Upper lobe of left lung (tissue), 6 donors: Measurements from ENCODE around the gene CYP2R1. TPM values are rescaled to one million over a fixed set of nuclear protein-coding genes. Genes with fewer than 3 reads are reported as not detected.

ENCODE experiments used
- ATAC-seq, 2 donors: fragments of 200-7000 bp; cut with Tn5 transposase; one replicate each; pipeline ENCODE4 v1.9.1; 2022; ENCODE audit warnings: mild to moderate bottlenecking in 2 of 2, moderate library complexity in 2 of 2; ENCODE audit not compliant: low FRiP score in 2 of 2
- DNase-seq, 2 donors: peaks; one replicate each; pipeline ENCODE4 v3.0.0-alpha.2; 2019 to 2020
- H3K27ac ChIP-seq, 4 donors: fragments of 200-600 bp; sonication (generic); one replicate each; pipeline ENCODE4 v1.5.1; 2016 to 2019
- H3K27me3 ChIP-seq, 4 donors: fragments of 200-600 bp; sonication (generic); one replicate each; pipeline ENCODE4 v1.5.1; 2017 to 2019
- H3K36me3 ChIP-seq, 4 donors: fragments of 200-600 bp; sonication (generic); one replicate each; pipeline ENCODE4 v1.5.1; 2016 to 2019
- H3K4me1 ChIP-seq, 4 donors: fragments of 200-600 bp; sonication (generic); one replicate each; pipeline ENCODE4 v1.5.1; 2018 to 2019
- H3K4me3 ChIP-seq, 4 donors: fragments of 200-600 bp; sonication (generic); one replicate each; pipeline ENCODE4 v1.5.1; 2017 to 2019; ENCODE audit warnings: mild to moderate bottlenecking in 2 of 4, moderate library complexity in 1 of 4
- H3K9me3 ChIP-seq, 4 donors: fragments of 200-600 bp; sonication (generic); one replicate each; pipeline ENCODE4 v1.5.1; 2018 to 2019
- CTCF ChIP-seq, 6 experiments: fragments of 450-650 bp in 4 of 6; fragments of 200-600 bp in 2 of 6; sonication (generic) in 2 of 6; IDR thresholded peaks; one replicate each; pipeline ENCODE4 v1.5.1; 2016 to 2019; ENCODE audit warnings: antibody characterized with exemption in 6 of 6
- EP300 ChIP-seq, 4 donors: sonication (generic); formaldehyde crosslinking; IDR thresholded peaks; one replicate each; pipeline ENCODE4 v1.5.1; 2017; ENCODE audit warnings: antibody characterized with exemption in 4 of 4, control low read depth in 2 of 4
- POLR2A ChIP-seq, 4 donors: fragments of 450-650 bp; IDR thresholded peaks; one replicate each; pipeline ENCODE4 v1.5.1; 2016 to 2017; ENCODE audit warnings: antibody characterized with exemption in 4 of 4, mild to moderate bottlenecking in 2 of 4
- POLR2AphosphoS5 ChIP-seq, 2 donors: sonication (generic); formaldehyde crosslinking; IDR thresholded peaks; one replicate each; pipeline ENCODE4 v1.5.1; 2017; ENCODE audit warnings: antibody characterized with exemption in 2 of 2
- WGBS, 2 donors: methylation state at CpG; one replicate each; pipeline ENCODE4 v1.1.5; 2017 to 2018; 5-methylcytosine and 5-hydroxymethylcytosine counted together
- total RNA-seq, 6 donors: library from RNA; depleted of rRNA in 4 of 6; stranded (reverse); fragments of >200 nt in 4 of 6; gene quantifications; one replicate each; pipeline versions ENCODE4 v1.1.0 to v1.2.1, GENCODE V29; 2016 to 2021
- donor health status: DM: no; HTN: no; CAD: no; lungs with moderate emphysema.
- donor health status: DM: no; HTN: yes; CAD: no; lungs with severe emphysema.

CYP2R1 gene
- total RNA-seq, 6 donors from 2014 or later, result 11.5 to 49.2 (median 16.5) TPM

- no peaks in the 10 kb centered on the region for H3K4me1 ChIP-seq
- DNase-seq, result no peak
- no peak for ATAC-seq
- H3K36me3 ChIP-seq, result no peaks in the 10 kb centered on the region
- H3K27ac ChIP-seq, result no peak overlapping the region
- H3K9me3 ChIP-seq, result peaks cover 0 to 5% (median 0%) of the 10 kb centered on the region in 4 donors
- no peaks in the 10 kb centered on the region for H3K27me3 ChIP-seq
- H3K4me3 ChIP-seq, result no peak overlapping the region
- 73 to 79% methylated on average over 2 of the region's 2 CpGs for WGBS, 2 donors
- TF ChIP-seq POLR2AphosphoS5 (IDR thresholded peaks at IDR 0.05), result no peak
- TF ChIP-seq POLR2A (IDR thresholded peaks at IDR 0.05), result no peak
- no peak for TF ChIP-seq CTCF (IDR thresholded peaks at IDR 0.05)
- no peak for TF ChIP-seq EP300 (IDR thresholded peaks at IDR 0.05)
Measured at GRCh38 chr11:14930369-14930768, 38.3 kb upstream of the CYP2R1 start.

GRCh38 chr11:14927146-14927545 lies 35.1 kb upstream of the CYP2R1 start:
- DNase-seq, result no peak
- Histone ChIP-seq H3K9me3 (peaks cover 0 to 5% (median 0%) of the 10 kb centered on the region in 4 donors), H3K27me3 (no peaks in the 10 kb centered on the region), H3K4me1 (no peaks in the 10 kb centered on the region), H3K36me3 (no peaks in the 10 kb centered on the region), H3K4me3 (no peak overlapping the region), H3K27ac (no peak overlapping the region)
- TF ChIP-seq EP300 (IDR thresholded peaks at IDR 0.05), result no peak
- TF ChIP-seq POLR2AphosphoS5 (IDR thresholded peaks at IDR 0.05), result no peak
- TF ChIP-seq POLR2A (IDR thresholded peaks at IDR 0.05), result no peak
- TF ChIP-seq CTCF (IDR thresholded peaks at IDR 0.05), result no peak
- ATAC-seq, result no peak

GRCh38 chr11:14924318-14924717 lies 32.3 kb upstream of the CYP2R1 start:
- no peak for TF ChIP-seq POLR2A (IDR thresholded peaks at IDR 0.05)
- no peak for TF ChIP-seq EP300 (IDR thresholded peaks at IDR 0.05)
- no peak for TF ChIP-seq CTCF (IDR thresholded peaks at IDR 0.05)
- no peak for TF ChIP-seq POLR2AphosphoS5 (IDR thresholded peaks at IDR 0.05)
- H3K9me3 ChIP-seq, result peaks cover 0 to 5% (median 0%) of the 10 kb centered on the region in 4 donors
- DNase-seq (no peak), ATAC-seq (no peak)
- no peak overlapping the region for H3K27ac ChIP-seq
- no peak overlapping the region for H3K4me3 ChIP-seq
- H3K27me3 ChIP-seq, result no peaks in the 10 kb centered on the region
- no peaks in the 10 kb centered on the region for H3K36me3 ChIP-seq
- H3K4me1 ChIP-seq, result no peaks in the 10 kb centered on the region
- WGBS, 2 donors, result 84 to 92% methylated on average over 3 of the region's 3 CpGs

- DNase-seq (no peak), ATAC-seq (no peak)
- H3K9me3 ChIP-seq, result no peaks in the 10 kb centered on the region
- no peak overlapping the region for H3K27ac ChIP-seq
- WGBS, 2 donors, result 95 to 97% methylated on average over 1 of the region's 1 CpG
- no peaks in the 10 kb centered on the region for H3K4me1 ChIP-seq
- H3K36me3 ChIP-seq, result no peaks in the 10 kb centered on the region
- no peaks in the 10 kb centered on the region for H3K27me3 ChIP-seq
- H3K4me3 ChIP-seq, result no peak overlapping the region
- TF ChIP-seq CTCF (IDR thresholded peaks at IDR 0.05) (no peak), POLR2A (IDR thresholded peaks at IDR 0.05) (no peak), EP300 (IDR thresholded peaks at IDR 0.05) (no peak), POLR2AphosphoS5 (IDR thresholded peaks at IDR 0.05) (no peak)
Measured at GRCh38 chr11:14916403-14916802, 24.4 kb upstream of the CYP2R1 start.

GRCh38 chr11:14914536-14914935 lies 22.5 kb upstream of the CYP2R1 start:
- no peak for ATAC-seq
- H3K36me3 ChIP-seq, result no peaks in the 10 kb centered on the region
- WGBS, 2 donors, result 47 to 57% methylated on average over 3 of the region's 3 CpGs

More at GRCh38 chr11:14914536-14914935, 22.5 kb upstream of the CYP2R1 start:
- no peaks in the 10 kb centered on the region for H3K27me3 ChIP-seq
- no peak overlapping the region for H3K4me3 ChIP-seq
- no peaks in the 10 kb centered on the region for H3K9me3 ChIP-seq
- H3K4me1 ChIP-seq, result no peaks in the 10 kb centered on the region
- DNase-seq, result no peak
- H3K27ac ChIP-seq, result no peak overlapping the region
- TF ChIP-seq POLR2A (IDR thresholded peaks at IDR 0.05) (no peak), CTCF (IDR thresholded peaks at IDR 0.05) (no peak), POLR2AphosphoS5 (IDR thresholded peaks at IDR 0.05) (no peak)
